ENCODE results near the gene KHDRBS2. TPM values are rescaled to one million over a fixed set of nuclear protein-coding genes. Genes with fewer than 3 reads are reported as not detected.

Gene KHDRBS2
- total RNA-seq, 1 donor from 2014 or later: not detected

- Mint-ChIP-seq H3K36me3 (ENCODE audit: unreplicated experiment) (no peaks in the 10 kb centered on the region), H3K9me3 (ENCODE audit: unreplicated experiment) (peaks cover 4% of the 10 kb centered on the region), H3K4me1 (ENCODE audit: unreplicated experiment) (no peaks in the 10 kb centered on the region)
These were observed 200.0 kb downstream of the KHDRBS2 start for GRCh38 chr6:62086047-62086446.

GRCh38 chr6:62075869-62076268, 210.2 kb downstream of the KHDRBS2 start:
- H3K4me3 Mint-ChIP-seq (ENCODE audit: unreplicated experiment): no peak overlapping the region
- H3K4me1 Mint-ChIP-seq (ENCODE audit: unreplicated experiment): no peaks in the 10 kb centered on the region
- no peak for DNase-seq (ENCODE audit: extremely low spot score, unreplicated experiment)
- TF ChIP-seq CTCF (IDR thresholded peaks at IDR 0.05): no peak
- H3K27me3 Mint-ChIP-seq (ENCODE audit: unreplicated experiment): no peaks in the 10 kb centered on the region
- no peak overlapping the region for H3K27ac Mint-ChIP-seq (ENCODE audit: unreplicated experiment)
- peaks cover 25% of the 10 kb centered on the region for H3K9me3 Mint-ChIP-seq (ENCODE audit: unreplicated experiment)
- no peaks in the 10 kb centered on the region for H3K36me3 Mint-ChIP-seq (ENCODE audit: unreplicated experiment)

More at GRCh38 chr6:62086047-62086446, 200.0 kb downstream of the KHDRBS2 start:
- no peak overlapping the region for H3K4me3 Mint-ChIP-seq (ENCODE audit: unreplicated experiment)
- H3K27me3 Mint-ChIP-seq (ENCODE audit: unreplicated experiment): no peaks in the 10 kb centered on the region
- no peak overlapping the region for H3K27ac Mint-ChIP-seq (ENCODE audit: unreplicated experiment)
- no peak for DNase-seq (ENCODE audit: extremely low spot score, unreplicated experiment)
- no peak for TF ChIP-seq CTCF (IDR thresholded peaks at IDR 0.05)

GRCh38 chr6:62059901-62060300, 226.1 kb downstream of the KHDRBS2 start:
- DNase-seq (ENCODE audit: extremely low spot score, unreplicated experiment): no peak
- Mint-ChIP-seq H3K9me3 (ENCODE audit: unreplicated experiment) (peaks cover 21% of the 10 kb centered on the region), H3K4me1 (ENCODE audit: unreplicated experiment) (no peaks in the 10 kb centered on the region), H3K27ac (ENCODE audit: unreplicated experiment) (no peak overlapping the region), H3K27me3 (ENCODE audit: unreplicated experiment) (no peaks in the 10 kb centered on the region), H3K4me3 (ENCODE audit: unreplicated experiment) (no peak overlapping the region), H3K36me3 (ENCODE audit: unreplicated experiment) (no peaks in the 10 kb centered on the region)
- no peak for TF ChIP-seq CTCF (IDR thresholded peaks at IDR 0.05)

- Mint-ChIP-seq H3K36me3 (ENCODE audit: unreplicated experiment) (no peaks in the 10 kb centered on the region), H3K9me3 (ENCODE audit: unreplicated experiment) (peaks cover 21% of the 10 kb centered on the region), H3K27me3 (ENCODE audit: unreplicated experiment) (no peaks in the 10 kb centered on the region)
These were observed 228.7 kb downstream of the KHDRBS2 start for GRCh38 chr6:62057300-62057699.

GRCh38 chr6:62045502-62045901, 240.5 kb downstream of the KHDRBS2 start:
- no peaks in the 10 kb centered on the region for H3K27me3 Mint-ChIP-seq (ENCODE audit: unreplicated experiment)
- no peak for TF ChIP-seq CTCF (IDR thresholded peaks at IDR 0.05)

More at GRCh38 chr6:62057300-62057699, 228.7 kb downstream of the KHDRBS2 start:
- H3K4me3 Mint-ChIP-seq (ENCODE audit: unreplicated experiment): no peak overlapping the region
- no peaks in the 10 kb centered on the region for H3K4me1 Mint-ChIP-seq (ENCODE audit: unreplicated experiment)
- no peak overlapping the region for H3K27ac Mint-ChIP-seq (ENCODE audit: unreplicated experiment)
- DNase-seq (ENCODE audit: extremely low spot score, unreplicated experiment): no peak
- no peak for TF ChIP-seq CTCF (IDR thresholded peaks at IDR 0.05)

More at GRCh38 chr6:62045502-62045901, 240.5 kb downstream of the KHDRBS2 start:
- Mint-ChIP-seq H3K4me3 (ENCODE audit: unreplicated experiment) (no peak overlapping the region), H3K36me3 (ENCODE audit: unreplicated experiment) (no peaks in the 10 kb centered on the region), H3K4me1 (ENCODE audit: unreplicated experiment) (no peaks in the 10 kb centered on the region), H3K27ac (ENCODE audit: unreplicated experiment) (no peak overlapping the region), H3K9me3 (ENCODE audit: unreplicated experiment) (no peaks in the 10 kb centered on the region)
- no peak for DNase-seq (ENCODE audit: extremely low spot score, unreplicated experiment)
